Thyroid gland (tissue), 4 donors: ENCODE data around the gene TNNI2. TPM values are rescaled to one million over a fixed set of nuclear protein-coding genes. Genes with fewer than 3 reads are reported as not detected.
A peak's percentile ranks its signal among the peaks of the same experiment; 100 is the strongest.

ENCODE experiments used
- DNase-seq, 2 donors: peaks; one replicate each; pipeline ENCODE4 v3.0.0-alpha.2; 2019
- H3K27ac ChIP-seq, 3 donors: fragments of 200-600 bp; sonication (generic); 1 replicate in 2 of 3; 2 replicates in 1 of 3; pipeline ENCODE4 v1.5.1; 2016 to 2019; ENCODE audit warnings: mild to moderate bottlenecking in 1 of 3, moderate library complexity in 1 of 3
- H3K27me3 ChIP-seq: fragments of 200-600 bp; sonication (generic); one replicate; pipeline ENCODE4 v1.5.1; 2019
- H3K36me3 ChIP-seq, 2 donors: fragments of 200-600 bp; sonication (generic); one replicate each; pipeline ENCODE4 v1.5.1; 2016 to 2019
- H3K4me1 ChIP-seq, 2 donors: fragments of 200-600 bp; sonication (generic); one replicate each; pipeline ENCODE4 v1.5.1; 2017 to 2019
- H3K4me3 ChIP-seq, 3 donors: fragments of 200-600 bp; sonication (generic); replicated peaks in 1 of 3; 1 replicate in 2 of 3; 2 replicates in 1 of 3; pipeline ENCODE4 v1.5.1; 2016; ENCODE audit warnings: mild to moderate bottlenecking in 1 of 3
- H3K9me3 ChIP-seq: fragments of 200-600 bp; sonication (generic); one replicate; pipeline ENCODE4 v1.5.1; 2017
- POLR2A ChIP-seq, 2 donors: fragments of 450-650 bp; IDR thresholded peaks; one replicate each; pipeline ENCODE4 v1.6.1; 2017; ENCODE audit warnings: antibody characterized with exemption in 2 of 2, mild to moderate bottlenecking in 2 of 2, moderate library complexity in 1 of 2
- WGBS, 2 donors: methylation state at CpG; one replicate each; pipeline ENCODE4 v1.1.5; 2017; 5-methylcytosine and 5-hydroxymethylcytosine counted together
- intact Hi-C: fragments of 100-400 bp; cut with DNase I; formaldehyde crosslinking; loops from one replicate; pipeline ENCODE4 v1.15.1; 2023
- total RNA-seq, 4 donors: library from RNA; depleted of rRNA; stranded (reverse); fragments of >200 nt; gene quantifications; one replicate each; pipeline ENCODE4 v1.2.3, GENCODE V29; 2016
- TF ChIP-seq, protein P1 (sequence below), 6 experiments: fragments of 200-600 bp in 3 of 6; fragments of 450-650 bp in 3 of 6; sonication (generic) in 3 of 6; IDR thresholded peaks; one replicate each; pipeline ENCODE4 v1.5.1; 2016 to 2019; ENCODE audit warnings: antibody characterized with exemption in 6 of 6, mild to moderate bottlenecking in 2 of 6, inconsistent platforms in 1 of 6, moderate library complexity in 1 of 6

The TNNI2 gene
- total RNA-seq, 4 donors from 2014 or later = not detected

DNA sequence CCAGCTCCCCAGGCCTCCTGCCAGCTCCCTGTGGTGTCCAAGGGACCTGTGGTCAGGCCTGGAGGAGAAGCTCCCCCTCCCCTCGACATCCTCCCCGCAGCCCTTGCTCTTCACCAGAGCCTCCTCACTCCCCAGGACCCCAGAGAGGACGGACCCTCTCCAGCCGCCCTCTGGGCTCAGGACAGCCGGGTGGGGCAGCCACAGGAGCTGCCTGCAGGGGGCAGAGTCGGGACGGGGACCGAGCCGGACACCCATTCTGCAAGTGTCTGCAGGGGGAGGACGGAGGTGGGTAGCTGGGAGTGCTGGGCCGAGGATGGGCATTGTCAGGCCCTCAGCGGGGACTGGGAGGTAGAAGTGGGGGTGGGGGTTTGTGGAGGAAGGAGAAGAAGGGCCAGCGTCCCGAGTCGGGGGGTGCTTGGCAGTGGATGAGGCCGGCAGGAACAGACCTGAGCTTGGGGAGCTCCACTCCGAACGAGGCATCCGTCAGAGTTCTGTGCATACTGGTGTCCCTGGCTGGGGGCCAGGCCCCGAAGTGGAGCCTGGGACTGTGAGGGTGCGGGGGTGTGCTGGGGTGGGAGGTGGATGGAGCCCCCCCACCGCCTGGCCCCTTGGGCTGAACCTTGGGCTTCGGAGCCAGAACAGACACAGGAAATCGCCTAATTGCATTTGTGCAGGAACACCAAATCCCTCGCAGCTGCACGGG lies 37.7 kb downstream of the TNNI2 start:
- Histone ChIP-seq H3K4me3 (no peak overlapping the region), H3K36me3 (no peaks in the 10 kb centered on the region), H3K27ac (peak overlapping the region in 1 of 3 donors; percentile 17), H3K27me3 (no peaks in the 10 kb centered on the region), H3K9me3 (no peaks in the 10 kb centered on the region), H3K4me1 (peaks cover 0 to 21% of the 10 kb centered on the region in 2 donors)
- DNase-seq = peak in 1 of 2 donors; percentile 14
- 41 to 54% methylated on average over 20 to 23 of the region's 26 CpGs for WGBS, 2 donors
- intact Hi-C loops = no loop called here
- TF ChIP-seq, protein P1, sequence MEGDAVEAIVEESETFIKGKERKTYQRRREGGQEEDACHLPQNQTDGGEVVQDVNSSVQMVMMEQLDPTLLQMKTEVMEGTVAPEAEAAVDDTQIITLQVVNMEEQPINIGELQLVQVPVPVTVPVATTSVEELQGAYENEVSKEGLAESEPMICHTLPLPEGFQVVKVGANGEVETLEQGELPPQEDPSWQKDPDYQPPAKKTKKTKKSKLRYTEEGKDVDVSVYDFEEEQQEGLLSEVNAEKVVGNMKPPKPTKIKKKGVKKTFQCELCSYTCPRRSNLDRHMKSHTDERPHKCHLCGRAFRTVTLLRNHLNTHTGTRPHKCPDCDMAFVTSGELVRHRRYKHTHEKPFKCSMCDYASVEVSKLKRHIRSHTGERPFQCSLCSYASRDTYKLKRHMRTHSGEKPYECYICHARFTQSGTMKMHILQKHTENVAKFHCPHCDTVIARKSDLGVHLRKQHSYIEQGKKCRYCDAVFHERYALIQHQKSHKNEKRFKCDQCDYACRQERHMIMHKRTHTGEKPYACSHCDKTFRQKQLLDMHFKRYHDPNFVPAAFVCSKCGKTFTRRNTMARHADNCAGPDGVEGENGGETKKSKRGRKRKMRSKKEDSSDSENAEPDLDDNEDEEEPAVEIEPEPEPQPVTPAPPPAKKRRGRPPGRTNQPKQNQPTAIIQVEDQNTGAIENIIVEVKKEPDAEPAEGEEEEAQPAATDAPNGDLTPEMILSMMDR (IDR thresholded peaks at IDR 0.05) = peak in 3 of 6 experiments; percentile 12 to 25 (median 13)
- no peak for TF ChIP-seq POLR2A (IDR thresholded peaks at IDR 0.05)

DNA sequence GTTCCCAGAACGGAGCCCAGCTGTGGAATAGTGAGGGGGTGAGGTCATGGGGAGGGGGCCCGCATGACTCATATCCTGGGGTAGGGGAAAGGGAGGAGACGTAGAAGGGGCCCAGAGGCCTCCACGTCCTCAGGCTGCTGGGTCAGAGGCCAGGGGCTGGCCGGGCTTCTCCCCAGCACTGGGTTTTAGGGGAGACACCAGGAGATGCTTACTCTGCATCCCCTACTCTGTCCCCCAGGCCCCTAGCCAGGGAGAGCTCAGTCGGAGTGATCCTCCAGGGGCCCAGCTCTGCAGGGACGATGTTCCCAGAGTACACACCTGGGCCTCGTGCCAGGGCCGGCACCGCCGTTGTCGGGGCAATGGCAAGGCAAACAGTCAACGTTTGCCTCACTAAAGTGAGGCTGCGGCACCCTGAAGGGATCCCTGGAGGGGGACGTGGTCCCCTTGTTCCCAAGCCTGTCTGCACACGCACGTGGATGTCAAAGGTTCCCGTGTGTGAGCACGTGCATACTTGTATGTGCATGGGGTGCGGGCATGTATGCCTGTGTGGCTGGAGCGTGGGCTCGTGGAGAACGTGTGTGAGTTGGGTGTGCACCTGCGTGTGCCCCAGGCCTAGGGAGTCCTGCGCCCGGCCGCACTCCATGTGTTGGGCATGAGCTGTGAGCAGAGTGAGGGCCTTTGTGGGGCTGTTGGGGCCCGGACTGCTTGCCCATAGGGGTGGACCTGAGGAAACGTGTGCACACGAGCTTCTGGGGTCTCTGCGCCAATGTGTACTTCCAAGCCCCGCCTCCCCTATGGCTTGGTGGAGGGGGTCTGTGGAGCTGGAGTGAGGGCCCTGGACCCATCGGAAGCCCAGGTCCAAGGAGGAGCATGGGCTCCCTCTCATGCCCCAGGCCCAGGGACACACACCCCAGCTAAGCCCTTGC lies 38.7 kb downstream of the TNNI2 start:
- 42 to 83% methylated on average over 10 to 12 of the region's 33 CpGs for WGBS, 2 donors
- H3K4me3 ChIP-seq = no peak overlapping the region
- intact Hi-C loops = no loop called here
- H3K4me1 ChIP-seq = peaks cover 5 to 29% of the 10 kb centered on the region in 2 donors
- no peaks in the 10 kb centered on the region for H3K9me3 ChIP-seq
- no peak overlapping the region for H3K27ac ChIP-seq
- peak in 1 of 2 donors; percentile 29 for DNase-seq
- H3K36me3 ChIP-seq = no peaks in the 10 kb centered on the region
- H3K27me3 ChIP-seq = no peaks in the 10 kb centered on the region
- TF ChIP-seq, protein P1 (IDR thresholded peaks at IDR 0.05) = no peak
- TF ChIP-seq POLR2A (IDR thresholded peaks at IDR 0.05) = no peak

DNA sequence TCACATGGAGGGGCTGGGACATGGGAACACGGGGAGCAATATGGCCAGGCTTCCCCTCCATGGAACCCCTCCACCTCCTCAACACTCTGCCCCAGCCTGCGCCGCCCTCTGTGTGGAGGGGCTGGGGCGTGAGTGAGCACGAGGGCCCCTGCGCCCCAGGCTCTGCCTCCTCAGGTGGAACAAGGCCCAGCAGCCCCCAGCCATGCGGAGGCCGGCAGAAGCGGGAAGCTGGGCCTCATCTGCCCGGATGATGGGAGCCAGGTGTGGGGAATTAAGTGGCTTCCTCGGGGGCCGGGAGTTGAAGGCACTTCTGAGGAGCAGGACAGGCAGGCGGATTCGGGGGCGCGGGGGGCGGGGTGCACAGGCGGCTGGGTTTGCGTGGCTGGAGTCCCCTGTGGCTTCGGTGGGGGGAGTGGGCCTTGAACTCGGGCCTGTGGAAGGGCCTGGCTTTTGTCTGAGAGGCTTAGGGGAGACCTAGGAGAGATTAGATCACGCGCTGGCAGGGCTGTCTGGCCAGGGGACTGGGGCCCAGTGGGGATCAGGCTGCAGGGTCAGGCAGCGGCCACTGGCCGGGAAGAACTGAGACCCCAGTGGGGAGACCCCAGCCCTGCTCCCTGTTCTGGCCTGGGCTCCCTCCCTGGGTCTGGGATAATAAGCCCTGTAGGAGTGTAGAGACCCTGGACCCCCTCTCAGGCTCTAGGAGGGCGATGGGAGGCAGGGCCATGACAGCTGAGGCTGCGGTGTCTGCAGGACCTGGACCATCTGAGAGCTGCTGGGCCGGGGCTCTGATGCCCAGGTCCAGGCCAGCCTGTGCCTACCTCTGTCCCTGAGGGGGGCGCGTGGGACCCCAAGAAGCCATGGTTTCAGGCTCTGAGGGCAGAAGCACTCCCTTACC lies 39.6 kb downstream of the TNNI2 start:
- WGBS, 2 donors = 84 to 92% methylated on average over 29 to 30 of the region's 30 CpGs
- no peak for TF ChIP-seq POLR2A (IDR thresholded peaks at IDR 0.05)
- TF ChIP-seq, protein P1 (IDR thresholded peaks at IDR 0.05) = no peak
- H3K4me3 ChIP-seq = no peak overlapping the region
- H3K4me1 ChIP-seq = peaks cover 5 to 29% of the 10 kb centered on the region in 2 donors
- no peaks in the 10 kb centered on the region for H3K36me3 ChIP-seq
- H3K9me3 ChIP-seq = no peaks in the 10 kb centered on the region
- intact Hi-C loops = no loop called here
- H3K27ac ChIP-seq = no peak overlapping the region
- no peak for DNase-seq
- H3K27me3 ChIP-seq = no peaks in the 10 kb centered on the region

DNA sequence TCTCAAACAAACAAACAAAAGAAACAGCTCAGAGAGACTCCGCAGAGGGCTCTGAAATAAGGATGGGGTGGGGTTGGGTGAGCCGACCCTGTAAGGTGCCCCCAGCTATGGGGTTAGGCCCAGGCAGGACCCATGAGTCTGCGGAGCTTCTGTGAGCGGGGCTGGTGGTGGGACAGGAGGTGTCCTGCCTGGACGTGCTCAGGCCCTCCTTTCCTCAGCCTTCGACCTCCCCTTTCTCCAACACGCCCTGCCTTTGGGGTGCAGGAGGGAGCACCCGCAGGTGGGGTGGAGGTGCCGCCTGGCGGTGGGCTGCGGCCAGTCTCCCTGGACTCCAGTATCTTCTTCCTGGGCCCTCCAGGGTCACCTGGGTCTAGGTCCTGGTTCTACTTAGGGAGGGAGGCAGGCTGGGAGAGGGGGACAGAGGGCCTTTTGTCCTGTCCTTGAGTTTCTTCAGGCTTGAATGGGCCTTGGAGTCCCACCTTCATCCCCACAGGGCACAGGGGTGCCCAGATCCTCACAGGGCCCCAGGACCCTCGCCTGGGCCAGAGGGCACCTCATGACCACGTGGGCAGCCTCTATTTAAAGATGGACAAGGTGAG lies 40.7 kb downstream of the TNNI2 start:
- intact Hi-C loops = no loop called here
- H3K27ac ChIP-seq = no peak overlapping the region
- no peak for DNase-seq

More for the DNA sequence above, 40.7 kb downstream of the TNNI2 start:
- Histone ChIP-seq H3K4me3 (no peak overlapping the region), H3K36me3 (no peaks in the 10 kb centered on the region), H3K9me3 (no peaks in the 10 kb centered on the region), H3K4me1 (peaks cover 5 to 29% of the 10 kb centered on the region in 2 donors), H3K27me3 (no peaks in the 10 kb centered on the region)
- WGBS, 2 donors = 87 to 92% methylated on average over 4 to 11 of the region's 13 CpGs
- TF ChIP-seq, protein P1 (IDR thresholded peaks at IDR 0.05) = no peak
- no peak for TF ChIP-seq POLR2A (IDR thresholded peaks at IDR 0.05)
